ENCODE measurements around the gene ZNF581.

Gene ZNF581

GRCh38 chr19:55683449-55684261 is 40.2 kb downstream of the ZNF581 start:
- no peak for DNase-seq

DNA sequence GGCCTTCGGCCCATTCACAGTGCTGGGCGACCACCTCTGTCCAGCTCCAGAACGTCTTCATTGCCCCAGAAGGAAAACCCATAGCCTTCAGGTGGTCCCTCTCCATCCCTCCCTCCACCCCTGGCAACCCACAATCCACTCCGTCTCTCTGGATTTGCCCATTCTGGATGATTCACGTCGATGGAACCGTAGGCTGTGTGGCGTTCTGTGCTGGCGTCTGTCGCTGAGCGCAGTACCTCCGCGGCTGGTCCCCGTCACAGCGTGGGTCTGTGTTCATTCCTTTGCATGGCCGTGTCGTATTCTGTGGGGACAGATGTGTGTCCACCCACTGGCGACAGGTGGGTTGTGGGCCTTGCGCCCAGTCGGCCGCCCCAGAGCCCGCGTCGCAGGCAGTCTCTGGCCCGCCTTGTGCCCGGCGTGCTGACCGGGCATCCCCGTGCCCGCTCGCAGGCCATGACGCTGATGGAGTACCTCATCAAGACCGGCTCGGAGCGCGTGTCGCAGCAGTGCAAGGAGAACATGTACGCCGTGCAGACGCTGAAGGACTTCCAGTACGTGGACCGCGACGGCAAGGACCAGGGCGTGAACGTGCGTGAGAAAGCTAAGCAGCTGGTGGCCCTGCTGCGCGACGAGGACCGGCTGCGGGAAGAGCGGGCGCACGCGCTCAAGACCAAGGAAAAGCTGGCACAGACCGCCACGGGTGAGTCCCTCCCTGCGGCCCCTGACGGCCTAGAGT is 41.7 kb downstream of the ZNF581 start:
- no peak for DNase-seq

GRCh38 chr19:55685776-55686175 is 42.3 kb downstream of the ZNF581 start:
- no peak for DNase-seq

DNA sequence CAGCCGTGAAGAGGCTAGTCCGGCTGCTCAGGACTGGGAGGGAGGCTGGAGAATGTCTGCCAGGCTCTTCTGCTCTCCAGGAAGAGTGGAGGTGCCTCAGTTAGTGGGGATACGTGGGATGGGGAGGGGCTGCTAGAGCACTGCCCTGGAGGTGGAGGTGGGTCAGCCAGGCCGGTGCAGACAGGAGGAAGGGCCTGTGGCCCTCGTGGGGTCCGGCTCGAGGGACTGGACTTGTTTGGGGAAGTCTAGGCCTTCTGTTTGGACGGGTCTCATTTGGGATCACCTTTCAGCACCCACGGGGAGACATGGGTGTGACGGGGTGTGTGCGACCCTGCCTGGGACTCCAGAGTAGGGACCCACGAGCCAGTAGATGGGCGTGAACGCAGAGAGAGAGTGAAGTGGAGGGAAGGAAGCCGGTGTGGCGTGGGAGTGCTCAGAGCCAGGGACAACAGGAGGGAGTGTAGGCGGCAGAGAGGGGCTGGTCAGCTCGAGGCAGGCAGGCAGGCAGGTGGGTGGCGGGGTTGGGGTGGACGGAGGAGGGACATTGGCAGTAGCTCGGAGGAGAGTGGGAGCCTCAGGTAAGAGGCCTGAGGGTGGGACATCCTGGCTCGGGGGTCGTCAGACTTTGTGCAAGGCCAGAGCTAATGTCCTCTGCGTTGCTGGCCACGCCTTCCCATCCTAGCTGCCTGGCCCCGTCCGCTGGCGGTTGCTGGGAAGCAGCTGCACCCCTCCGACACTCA is 43.0 kb downstream of the ZNF581 start:
- DNase-seq: no peak

DNA sequence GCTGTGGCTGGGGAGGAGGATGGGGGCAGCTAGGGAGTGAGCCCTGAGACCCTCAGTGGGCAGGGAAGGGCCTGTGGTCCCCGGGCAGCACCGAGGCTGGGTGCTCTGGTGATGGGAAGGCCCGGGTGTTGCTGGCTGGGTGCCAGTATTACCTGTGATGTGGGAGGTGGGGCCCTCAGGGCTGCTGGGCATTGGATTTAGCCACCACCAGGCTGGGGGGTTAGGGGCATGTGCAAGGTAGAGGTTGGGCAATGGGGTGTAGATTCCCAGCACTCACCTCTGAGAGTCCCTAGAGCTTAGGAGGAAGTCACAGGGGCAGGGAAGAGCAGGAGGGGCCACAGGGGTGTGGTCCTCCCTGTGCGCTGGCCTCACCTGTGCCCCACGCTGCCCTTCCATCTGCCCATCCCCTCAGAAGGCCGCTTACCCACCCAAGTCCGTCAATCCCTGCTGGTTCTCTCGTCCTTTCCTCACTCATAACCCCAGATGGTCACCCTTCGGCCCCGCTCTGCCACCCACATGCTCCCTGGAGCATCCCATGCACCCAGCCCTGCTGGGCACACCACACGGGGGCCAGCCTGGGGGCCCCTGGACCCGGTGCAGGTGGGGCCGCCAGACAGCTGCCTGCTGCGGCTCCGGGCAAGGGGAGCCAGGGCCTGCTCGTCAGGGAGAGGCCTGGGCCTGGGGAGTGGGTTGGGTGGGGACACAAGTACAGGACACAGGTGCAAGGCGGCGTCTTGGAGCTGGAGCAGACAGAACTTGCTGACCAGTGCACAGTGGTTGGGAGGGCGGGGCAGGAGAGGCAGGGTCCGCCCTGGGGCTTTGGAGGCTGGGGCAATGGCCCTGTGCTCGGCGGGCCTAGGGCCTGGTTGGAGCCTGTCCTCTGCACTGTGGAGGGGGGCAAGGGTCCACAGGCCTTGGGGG is 44.1 kb downstream of the ZNF581 start:
- DNase-seq: no peak

- no peak for DNase-seq
Observed at GRCh38 chr19:55688422-55689218, 45.2 kb downstream of the ZNF581 start.

GRCh38 chr19:55689411-55690108 is 46.1 kb downstream of the ZNF581 start:
- no peak for DNase-seq

- DNase-seq: no peak
Observed at GRCh38 chr19:55690109-55690768, 46.8 kb downstream of the ZNF581 start.

- DNase-seq: no peak
Observed at GRCh38 chr19:55690769-55691545, 47.5 kb downstream of the ZNF581 start.

GRCh38 chr19:55691561-55692481 is 48.4 kb downstream of the ZNF581 start:
- no peak for DNase-seq

DNA sequence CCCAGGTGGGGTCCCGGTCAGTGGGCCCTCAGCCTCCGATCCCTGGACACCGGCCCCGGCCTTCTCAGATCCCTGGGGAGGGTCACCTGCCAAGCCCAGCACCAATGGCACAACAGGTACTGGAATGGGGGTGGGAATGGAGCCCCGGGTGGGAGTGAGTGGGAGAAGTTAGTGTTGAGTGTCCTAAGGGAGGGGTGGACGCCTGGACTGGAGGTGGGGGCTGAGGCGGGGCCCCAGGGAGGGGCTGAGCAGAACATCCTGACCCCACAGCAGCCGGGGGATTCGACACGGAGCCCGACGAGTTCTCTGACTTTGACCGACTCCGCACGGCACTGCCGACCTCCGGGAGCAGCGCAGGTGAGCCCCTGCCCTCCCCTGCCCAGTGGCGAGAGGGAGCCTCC is 49.2 kb downstream of the ZNF581 start:
- DNase-seq: no peak

DNA sequence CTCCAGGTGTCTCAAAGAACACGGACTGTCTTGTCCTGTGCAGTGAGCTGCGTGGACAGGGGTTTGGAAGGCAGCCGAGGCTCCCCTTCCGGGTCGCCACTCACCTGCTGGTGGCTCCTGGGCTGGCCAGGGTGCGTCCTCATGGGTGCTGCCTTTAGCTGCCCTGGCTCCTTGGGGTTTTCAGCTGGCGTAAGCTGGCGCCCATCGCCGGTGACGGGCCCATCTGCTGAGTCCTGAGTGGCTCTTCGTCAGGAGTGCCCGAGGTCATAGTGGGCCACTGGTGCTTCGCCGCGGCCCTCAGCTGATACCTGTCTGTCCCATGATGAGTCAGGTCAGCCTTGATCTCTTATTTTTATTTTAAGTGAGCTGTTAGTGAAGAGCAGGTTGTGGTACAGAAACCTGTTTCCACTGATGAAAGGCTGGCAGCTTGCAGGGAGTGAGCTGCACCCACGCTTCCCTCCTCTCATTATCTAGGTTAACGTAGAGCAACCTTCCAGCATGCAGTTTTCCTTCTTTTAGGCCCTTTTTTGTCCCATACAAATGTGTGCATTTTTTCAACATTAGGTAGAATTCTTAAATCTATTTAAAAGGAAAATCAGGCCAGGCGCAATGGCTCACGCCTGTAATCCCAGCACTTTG is 50.0 kb downstream of the ZNF581 start:
- no peak for DNase-seq

DNA sequence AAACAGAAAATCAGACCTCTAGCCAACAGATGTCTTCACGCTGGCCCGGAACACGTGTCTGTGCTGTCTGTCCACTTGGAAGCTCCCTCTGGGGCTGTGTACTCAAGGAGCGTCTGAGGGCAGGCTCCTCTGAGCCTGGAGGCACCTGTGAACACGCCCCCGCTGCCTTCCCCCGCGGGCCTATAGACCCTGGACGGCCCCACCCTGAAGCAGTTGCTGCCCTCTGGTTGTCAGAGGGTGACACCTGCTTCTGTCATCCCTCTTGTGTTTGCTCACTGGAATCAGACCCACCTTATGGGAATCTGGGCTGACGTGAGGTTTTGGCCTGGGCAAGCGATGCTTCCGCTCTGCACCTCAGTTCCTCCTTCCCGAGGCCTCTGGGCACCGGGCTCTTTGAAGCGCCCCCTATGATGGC is 50.8 kb downstream of the ZNF581 start:
- no peak for DNase-seq

DNA sequence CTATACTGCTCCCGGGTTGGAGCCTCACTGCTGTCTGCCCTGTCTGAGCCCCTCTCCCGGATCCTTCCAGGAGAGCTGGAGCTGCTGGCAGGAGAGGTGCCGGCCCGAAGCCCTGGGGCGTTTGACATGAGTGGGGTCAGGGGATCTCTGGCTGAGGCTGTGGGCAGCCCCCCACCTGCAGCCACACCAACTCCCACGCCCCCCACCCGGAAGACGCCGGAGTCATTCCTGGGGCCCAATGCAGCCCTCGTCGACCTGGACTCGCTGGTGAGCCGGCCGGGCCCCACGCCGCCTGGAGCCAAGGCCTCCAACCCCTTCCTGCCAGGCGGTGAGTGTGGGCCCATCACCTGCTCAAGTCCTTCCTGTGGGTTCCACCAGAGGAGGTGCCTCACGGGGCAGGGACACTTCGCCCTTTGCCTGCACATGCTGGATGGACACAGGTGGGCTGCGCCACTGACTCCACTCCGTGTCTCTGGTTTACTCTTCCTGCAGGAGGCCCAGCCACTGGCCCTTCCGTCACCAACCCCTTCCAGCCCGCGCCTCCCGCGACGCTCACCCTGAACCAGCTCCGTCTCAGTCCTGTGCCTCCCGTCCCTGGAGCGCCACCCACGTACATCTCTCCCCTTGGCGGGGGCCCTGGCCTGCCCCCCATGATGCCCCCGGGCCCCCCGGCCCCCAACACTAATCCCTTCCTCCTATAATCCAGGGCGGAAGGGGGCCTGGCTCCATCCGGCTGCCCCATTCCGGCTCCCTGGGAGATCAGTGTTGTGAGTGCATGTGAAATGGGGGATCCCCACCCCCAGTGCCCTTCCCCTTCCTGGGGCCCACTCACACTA is 51.4 kb downstream of the ZNF581 start:
- DNase-seq: no peak
